Natural killer cell treated with Interleukin-12 subunit alpha and Interleukin-12 subunit beta and Interleukin-15 and Interleukin-18, amount 100 ng/mL, for 72 hours (primary cell): ENCODE data around the gene TLCD3B. TPM values are rescaled to one million over a fixed set of nuclear protein-coding genes. Genes with fewer than 3 reads are reported as not detected.
"Not testable (repeated sequence)": the region's sequence is repeated elsewhere in the genome, so short reads cannot be mapped to it uniquely, and the experiment has no call there.

Experiments
- ATAC-seq, 2 donors: fragments of 150-1000 bp; cut with Tn5 transposase in 1 of 2; sonication (Bioruptor Pico), chemical (Tn5 transposase) in 1 of 2; 2 replicates each; pipeline ENCODE4 v1.10.0; 2021
- DNase-seq: peaks from one replicate; pipeline ENCODE4 v3.0.0; 2022; ENCODE audit warnings: low spot score
- H3K27ac Mint-ChIP-seq, 2 donors: 1 replicate in 1 of 2; 2 replicates in 1 of 2; pipeline ENCODE4 v1.8.0; 2022; ENCODE audit warnings: mixed read lengths in 2 of 2, mild to moderate bottlenecking in 1 of 2, moderate library complexity in 1 of 2
- H3K27me3 Mint-ChIP-seq, 2 donors: 1 replicate in 1 of 2; 2 replicates in 1 of 2; pipeline ENCODE4 v1.8.0; 2022; ENCODE audit warnings: mixed read lengths in 2 of 2
- H3K36me3 Mint-ChIP-seq: one replicate; pipeline ENCODE4 v1.8.0; 2022; ENCODE audit warnings: mixed read lengths
- H3K4me1 Mint-ChIP-seq, 2 donors: 1 replicate in 1 of 2; 2 replicates in 1 of 2; pipeline ENCODE4 v1.8.0; 2022; ENCODE audit warnings: low read depth in 2 of 2, mixed read lengths in 2 of 2, mild to moderate bottlenecking in 1 of 2
- H3K4me3 Mint-ChIP-seq: one replicate; pipeline ENCODE4 v1.8.0; 2022; ENCODE audit warnings: mixed read lengths
- H3K9me3 Mint-ChIP-seq: 2 replicates; pipeline ENCODE4 v1.8.0; 2022; ENCODE audit warnings: mixed read lengths
- total RNA-seq, 2 donors: library from RNA; stranded (reverse); gene quantifications; one replicate each; pipeline ENCODE4 v1.2.3, GENCODE V29; 2022

The TLCD3B gene
- total RNA-seq, 2 donors from 2014 or later, result 1.4 to 5.3 TPM

DNA sequence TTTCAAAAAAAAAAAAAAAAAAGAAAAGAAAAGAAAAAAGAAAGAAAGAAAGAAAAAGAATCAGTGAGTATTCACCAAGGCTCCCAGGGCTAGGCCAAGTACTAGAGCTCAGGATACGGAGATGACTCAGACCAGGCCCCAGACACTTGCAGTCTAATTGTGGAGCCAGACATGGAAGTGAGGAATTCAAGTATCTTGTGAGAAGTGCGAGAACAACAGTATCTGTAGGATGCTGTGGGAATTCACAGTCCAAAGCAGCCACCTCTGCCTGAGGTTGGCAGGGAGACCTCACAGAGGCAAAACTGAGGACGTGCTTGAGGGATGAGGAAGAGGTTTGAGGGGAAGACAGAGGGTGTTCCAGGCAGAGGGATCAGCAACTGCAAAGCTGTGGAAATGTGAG is 20.4 kb upstream of the TLCD3B start:
- Mint-ChIP-seq H3K36me3 (no peaks in the 10 kb centered on the region), H3K27me3 (no peaks in the 10 kb centered on the region), H3K4me3 (peak overlapping the region; percentile 88), H3K27ac (peak overlapping the region; percentile 10 to 73), H3K4me1 (peaks cover 13 to 25% of the 10 kb centered on the region in 2 donors), H3K9me3 (no peaks in the 10 kb centered on the region)
- ATAC-seq (no peak), DNase-seq (no peak)

DNA sequence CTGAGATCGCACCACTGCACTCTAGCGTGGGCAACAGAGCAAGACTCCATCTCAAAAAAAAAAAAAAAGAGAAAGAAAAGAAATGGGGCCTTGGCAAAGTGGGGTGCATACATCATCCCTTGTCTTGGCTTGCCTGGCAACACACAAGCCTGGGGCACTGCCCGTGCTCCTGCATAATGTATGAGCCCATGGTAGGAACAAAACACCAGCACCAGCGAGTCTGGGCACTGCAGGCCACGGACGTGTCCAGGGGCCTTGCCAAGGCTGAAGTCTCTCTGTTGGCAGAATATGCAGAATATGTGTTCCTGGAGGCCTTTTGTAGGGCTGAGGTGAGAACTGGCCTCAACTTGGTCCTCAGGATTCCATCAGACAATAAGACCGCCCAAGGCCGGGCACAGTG is 18.8 kb upstream of the TLCD3B start:
- H3K27me3 Mint-ChIP-seq, result no peaks in the 10 kb centered on the region
- H3K27ac Mint-ChIP-seq, result peak overlapping the region in 1 of 2 donors; percentile 12
- no peaks in the 10 kb centered on the region for H3K36me3 Mint-ChIP-seq

DNA sequence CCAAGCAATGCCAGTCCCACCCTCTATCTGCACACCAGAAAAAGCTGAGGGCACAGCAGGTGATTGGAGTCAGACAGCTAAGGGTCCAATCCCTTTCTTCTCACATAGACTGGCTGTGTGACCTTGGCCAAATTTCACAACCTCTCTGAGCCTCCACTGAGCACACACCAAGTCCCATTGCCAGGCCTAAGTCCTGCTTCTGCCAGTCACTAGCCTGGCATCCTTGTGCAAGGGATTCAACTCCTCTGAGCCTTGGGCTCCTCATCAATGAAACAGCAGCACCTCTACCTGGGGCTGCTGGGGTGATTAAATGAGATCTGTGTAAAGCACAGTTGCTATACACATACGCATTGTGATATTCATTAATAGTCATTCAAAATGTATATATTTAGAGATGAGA is 15.5 kb upstream of the TLCD3B start:
- no peaks in the 10 kb centered on the region for H3K36me3 Mint-ChIP-seq
- no peak overlapping the region for H3K4me3 Mint-ChIP-seq
- peaks cover 11 to 15% of the 10 kb centered on the region in 2 donors for H3K4me1 Mint-ChIP-seq
- ATAC-seq (peak in 1 of 2 donors; percentile 43), DNase-seq (no peak)
- no peaks in the 10 kb centered on the region for H3K9me3 Mint-ChIP-seq
- no peak overlapping the region for H3K27ac Mint-ChIP-seq
- H3K27me3 Mint-ChIP-seq, result no peaks in the 10 kb centered on the region

More for the DNA sequence above, 18.8 kb upstream of the TLCD3B start:
- DNase-seq (no peak), ATAC-seq (no peak)
- Mint-ChIP-seq H3K4me1 (peaks cover 16 to 29% of the 10 kb centered on the region in 2 donors), H3K9me3 (no peaks in the 10 kb centered on the region), H3K4me3 (no peak overlapping the region)

DNA sequence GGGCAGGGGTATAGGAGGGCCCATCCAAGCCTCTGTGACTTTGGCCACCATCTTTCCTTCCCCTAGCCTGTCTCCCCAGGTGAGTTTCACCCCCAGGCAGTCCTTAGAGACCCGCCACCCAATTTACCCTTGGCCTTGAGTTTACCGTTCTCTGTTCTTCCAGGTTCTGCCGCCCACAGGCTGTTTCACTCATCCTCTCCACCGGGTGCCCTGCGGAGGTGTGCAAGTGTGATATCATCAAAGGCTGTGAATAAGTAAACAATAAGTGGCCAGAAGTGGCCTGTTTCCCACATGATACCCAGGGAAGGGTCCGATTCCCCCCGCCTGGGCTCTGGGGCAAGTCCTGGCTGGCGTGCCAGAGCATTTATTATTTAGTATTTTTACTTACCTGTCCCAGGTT is 15.1 kb upstream of the TLCD3B start:
- H3K27me3 Mint-ChIP-seq, result no peaks in the 10 kb centered on the region
- no peak overlapping the region for H3K27ac Mint-ChIP-seq
- ATAC-seq (peak in 1 of 2 donors; percentile 33), DNase-seq (no peak)
- H3K4me3 Mint-ChIP-seq, result no peak overlapping the region
- peaks cover 9 to 13% of the 10 kb centered on the region in 2 donors for H3K4me1 Mint-ChIP-seq
- H3K36me3 Mint-ChIP-seq, result no peaks in the 10 kb centered on the region
- H3K9me3 Mint-ChIP-seq, result no peaks in the 10 kb centered on the region

DNA sequence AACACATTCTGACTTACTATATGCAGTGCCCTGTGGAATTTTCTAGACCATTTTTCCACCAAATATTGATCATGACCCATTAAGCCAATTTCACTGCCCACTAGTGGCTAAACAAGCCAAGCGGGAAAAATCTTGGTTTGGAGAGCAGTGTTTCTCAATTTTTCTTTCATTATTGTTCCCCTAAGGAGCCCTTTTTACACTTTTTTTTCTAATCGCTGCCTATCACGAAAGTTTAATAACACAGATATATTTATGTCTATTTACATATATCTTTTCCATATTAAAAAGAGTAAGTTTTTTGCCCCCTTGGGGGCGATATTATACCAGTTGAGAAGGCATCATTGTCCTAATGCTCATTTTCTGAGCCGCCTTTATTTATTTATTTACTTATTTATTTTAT is 10.8 kb upstream of the TLCD3B start:
- no peak for ATAC-seq
- Mint-ChIP-seq H3K27me3 (no peaks in the 10 kb centered on the region), H3K27ac (no peak overlapping the region), H3K4me3 (no peak overlapping the region), H3K4me1 (peaks cover 6 to 7% of the 10 kb centered on the region in 2 donors), H3K9me3 (no peaks in the 10 kb centered on the region), H3K36me3 (no peaks in the 10 kb centered on the region)
- DNase-seq, result no peak

DNA sequence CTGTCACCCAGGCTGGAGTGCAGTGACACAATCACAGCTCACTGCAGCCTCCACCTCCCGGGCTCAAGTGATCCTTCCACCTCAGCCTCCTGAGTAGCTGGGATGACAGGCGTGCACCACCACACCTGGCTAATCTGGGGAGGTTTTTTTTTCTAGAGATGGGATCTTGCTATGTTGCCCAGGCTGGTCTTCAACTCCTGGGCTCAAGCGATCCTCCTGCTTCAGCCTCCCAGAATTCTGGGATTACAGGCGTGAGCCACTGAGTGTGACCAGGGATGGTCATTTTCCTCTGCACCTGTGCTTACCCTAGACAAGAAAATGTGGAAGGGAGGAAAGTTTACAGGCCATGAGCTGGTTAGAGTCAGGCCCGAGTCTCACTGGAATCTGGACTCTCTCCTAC is 9.6 kb upstream of the TLCD3B start:
- not testable (repeated sequence) for DNase-seq, H3K4me3 Mint-ChIP-seq, H3K9me3 Mint-ChIP-seq, H3K27ac Mint-ChIP-seq, H3K27me3 Mint-ChIP-seq, H3K36me3 Mint-ChIP-seq, H3K4me1 Mint-ChIP-seq, ATAC-seq

DNA sequence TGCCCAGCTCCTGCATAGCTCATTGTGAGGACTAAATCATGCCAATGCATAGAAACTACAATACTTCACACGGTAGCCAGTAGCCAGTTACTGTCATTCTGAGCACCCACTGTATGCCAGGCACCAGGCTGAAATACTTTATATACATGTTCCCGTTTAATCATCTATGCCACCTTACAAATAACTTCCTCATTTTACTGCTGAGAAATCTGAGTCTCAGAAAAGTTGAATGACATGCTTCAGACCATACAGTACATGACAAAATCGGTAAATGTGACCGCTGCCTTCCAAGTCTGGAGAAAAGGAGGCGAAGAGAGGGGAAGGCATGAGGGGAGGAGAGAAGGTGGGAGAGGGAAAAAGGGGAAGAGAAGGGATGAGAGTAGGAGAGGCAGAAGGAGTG is 9.2 kb upstream of the TLCD3B start:
- H3K27me3 Mint-ChIP-seq, result peaks cover 0 to 3% of the 10 kb centered on the region in 2 donors
- H3K27ac Mint-ChIP-seq, result no peak overlapping the region
- ATAC-seq (no peak), DNase-seq (no peak)
- no peak overlapping the region for H3K4me3 Mint-ChIP-seq
- H3K9me3 Mint-ChIP-seq, result no peaks in the 10 kb centered on the region
- no peaks in the 10 kb centered on the region for H3K36me3 Mint-ChIP-seq
- peaks cover 3 to 6% of the 10 kb centered on the region in 2 donors for H3K4me1 Mint-ChIP-seq

DNA sequence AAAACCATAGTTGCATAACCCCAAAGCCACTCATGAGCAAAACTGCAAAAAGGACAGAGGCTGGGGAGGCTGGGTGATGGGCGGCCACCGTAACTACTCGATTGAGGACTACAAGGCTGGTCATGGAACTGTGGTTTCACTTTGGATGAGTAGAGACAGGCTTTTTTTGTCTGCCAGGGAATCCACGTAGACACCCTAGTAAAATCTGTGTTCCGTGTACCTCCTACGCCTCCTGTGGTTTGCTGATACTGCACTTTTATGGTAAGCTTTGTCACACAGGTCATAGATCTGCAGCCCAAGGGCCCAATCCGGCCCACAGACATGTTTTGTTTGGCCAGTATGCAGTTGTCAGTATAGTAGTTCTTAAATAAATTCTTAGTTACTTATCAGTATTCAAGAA is 2.2 kb upstream of the TLCD3B start:
- H3K27ac Mint-ChIP-seq, result no peak overlapping the region
- no peaks in the 10 kb centered on the region for H3K36me3 Mint-ChIP-seq
- no peak for ATAC-seq
- no peak overlapping the region for H3K4me3 Mint-ChIP-seq
- no peaks in the 10 kb centered on the region for H3K9me3 Mint-ChIP-seq
- peak; percentile 13 for DNase-seq
- peaks cover 19 to 29% of the 10 kb centered on the region in 2 donors for H3K27me3 Mint-ChIP-seq
- peaks cover 4 to 9% of the 10 kb centered on the region in 2 donors for H3K4me1 Mint-ChIP-seq

DNA sequence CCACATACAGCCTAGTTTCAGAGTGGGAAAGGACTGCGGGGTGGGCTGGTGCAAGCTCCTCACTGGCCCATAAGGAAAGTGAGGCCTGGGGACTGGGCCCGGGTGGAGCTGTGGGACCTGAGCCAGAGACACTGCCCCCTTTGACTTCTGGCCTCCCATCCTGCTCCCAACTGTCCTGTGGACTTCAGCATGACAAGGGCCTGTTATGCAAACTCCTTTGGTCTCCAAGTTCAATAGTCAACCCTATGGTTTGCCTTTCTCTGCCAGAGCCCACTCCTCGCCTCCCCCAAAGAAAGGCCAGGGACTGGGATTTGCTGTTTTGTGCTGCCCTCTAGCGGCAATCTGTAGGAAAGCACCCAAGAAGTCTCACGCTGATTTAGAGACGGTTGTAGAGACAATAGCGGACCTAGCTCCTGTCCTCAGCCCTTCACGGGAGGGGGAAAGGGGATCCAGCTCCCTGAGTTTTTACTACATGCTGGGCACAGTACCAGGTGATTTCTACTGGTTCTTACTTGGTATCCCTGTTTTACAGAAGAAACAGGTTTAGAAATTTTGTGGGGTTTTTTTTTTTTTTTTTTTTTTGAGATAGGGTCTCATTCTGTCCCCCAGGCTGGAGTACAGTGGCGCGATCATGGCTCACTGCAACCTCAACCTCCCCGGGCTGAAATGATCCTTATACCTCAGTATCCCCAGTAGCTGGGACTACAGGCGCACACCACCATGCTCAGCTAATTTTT is 1.2 kb upstream of the TLCD3B start:
- Mint-ChIP-seq H3K27me3 (peaks cover 29 to 38% of the 10 kb centered on the region in 2 donors), H3K36me3 (no peaks in the 10 kb centered on the region), H3K9me3 (no peaks in the 10 kb centered on the region), H3K4me1 (peaks cover 4 to 12% of the 10 kb centered on the region in 2 donors), H3K4me3 (peak overlapping the region; percentile 43), H3K27ac (no peak overlapping the region)
- peak; percentile 42 to 56 for ATAC-seq
- DNase-seq, result peak; percentile 64

DNA sequence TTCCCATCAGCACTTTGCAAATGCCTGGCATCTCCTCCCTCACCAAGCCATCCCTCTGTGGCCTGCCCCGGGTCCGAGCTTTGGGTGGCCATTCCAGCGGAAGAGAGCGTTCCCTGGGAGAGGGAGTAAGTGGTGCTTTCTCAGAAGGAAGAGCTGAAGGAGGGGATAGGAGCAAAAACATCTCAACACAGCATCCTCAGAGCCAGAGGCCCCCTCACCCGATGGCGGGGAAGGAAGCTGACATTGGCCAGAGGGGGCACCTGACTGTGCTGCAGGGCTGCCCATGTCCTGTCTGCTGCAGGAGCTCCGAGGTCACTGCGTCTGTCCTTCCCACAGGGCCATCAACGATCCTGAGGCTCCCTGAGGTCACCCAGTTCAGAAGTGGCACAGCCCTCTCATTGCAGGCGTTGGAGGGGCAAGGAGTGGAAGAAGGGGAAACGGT is 427 bp upstream of the TLCD3B start:
- DNase-seq (peak; percentile 39), ATAC-seq (no peak)
- Mint-ChIP-seq H3K27me3 (peaks cover 37 to 45% of the 10 kb centered on the region in 2 donors), H3K36me3 (no peaks in the 10 kb centered on the region), H3K9me3 (no peaks in the 10 kb centered on the region), H3K27ac (no peak overlapping the region), H3K4me1 (peaks cover 4 to 12% of the 10 kb centered on the region in 2 donors), H3K4me3 (no peak overlapping the region)

DNA sequence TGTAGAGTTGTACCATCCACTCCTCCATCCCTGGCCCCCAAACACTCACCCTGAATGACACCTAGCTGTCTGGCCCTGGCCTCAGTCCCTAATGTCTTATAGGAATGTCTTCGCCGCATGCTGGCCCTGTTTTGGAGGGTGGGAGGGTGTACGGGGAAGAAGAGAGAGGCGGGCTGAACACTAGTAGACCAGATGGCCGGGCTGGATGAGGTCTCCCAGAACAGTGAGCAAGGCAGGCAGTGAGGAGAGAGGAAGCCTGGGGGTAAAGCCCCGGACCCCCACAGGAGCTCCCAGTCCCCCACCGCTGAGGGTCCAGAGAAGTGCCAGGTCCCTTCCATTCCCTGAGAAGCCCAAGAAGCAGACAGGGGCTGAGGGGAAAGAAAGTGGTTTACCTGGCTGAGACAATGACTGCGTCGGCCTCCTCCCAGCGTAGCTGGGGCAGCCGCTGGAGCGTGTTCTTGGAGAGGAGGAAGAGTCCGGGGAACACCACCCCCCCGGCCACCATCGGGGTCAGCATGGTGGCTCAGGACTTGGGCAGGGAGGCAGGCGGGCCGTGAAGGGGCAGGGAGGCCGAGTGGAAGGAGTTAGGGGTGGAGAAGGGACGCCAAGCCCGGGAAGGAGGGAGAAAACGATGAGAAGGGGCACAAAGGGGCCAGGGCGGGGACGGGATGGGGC is 923 bp downstream of the TLCD3B start:
- Mint-ChIP-seq H3K27ac (no peak overlapping the region), H3K4me1 (peaks cover 4 to 8% of the 10 kb centered on the region in 2 donors), H3K9me3 (no peaks in the 10 kb centered on the region), H3K27me3 (peaks cover 37 to 41% of the 10 kb centered on the region in 2 donors), H3K4me3 (peak overlapping the region; percentile 15), H3K36me3 (no peaks in the 10 kb centered on the region)
- no peak for ATAC-seq
- DNase-seq, result peak; percentile 55

DNA sequence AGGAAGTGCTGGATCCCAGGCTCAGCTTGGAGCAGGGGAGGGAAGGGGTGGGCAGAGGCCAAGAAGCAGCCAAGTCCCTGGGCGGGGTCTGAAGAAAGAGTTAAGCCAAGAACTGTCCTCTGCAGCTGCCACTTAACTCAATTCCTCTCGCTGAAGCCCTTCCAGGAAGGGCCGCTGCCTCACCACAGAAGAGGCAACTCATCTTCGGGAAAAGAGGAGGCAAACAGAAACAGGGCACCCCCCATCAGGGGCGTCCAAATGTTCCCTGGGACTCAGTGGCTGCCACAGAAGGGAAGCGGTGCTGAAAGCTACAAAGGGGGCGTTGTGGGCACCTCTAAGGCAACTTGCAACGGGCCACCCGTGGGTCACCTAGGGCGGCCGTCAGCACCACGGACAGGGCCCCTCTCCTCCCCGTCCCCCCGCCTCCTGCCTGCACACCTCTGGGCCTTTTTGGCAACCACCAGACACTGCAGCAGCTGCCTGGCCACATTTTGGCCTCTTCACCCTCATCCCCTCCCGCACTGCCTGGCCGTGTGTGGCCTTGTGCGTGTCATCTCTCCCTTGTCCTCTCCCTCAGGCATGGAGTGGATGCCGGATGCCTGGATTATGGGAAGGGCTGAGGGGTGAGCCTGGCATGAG is 2.5 kb downstream of the TLCD3B start:
- no peaks in the 10 kb centered on the region for H3K36me3 Mint-ChIP-seq
- DNase-seq (peak; percentile 46), ATAC-seq (no peak)
- peaks cover 37 to 39% of the 10 kb centered on the region in 2 donors for H3K27me3 Mint-ChIP-seq
- no peak overlapping the region for H3K4me3 Mint-ChIP-seq
- peaks cover 4 to 6% of the 10 kb centered on the region in 2 donors for H3K4me1 Mint-ChIP-seq
- H3K27ac Mint-ChIP-seq, result no peak overlapping the region
- H3K9me3 Mint-ChIP-seq, result no peaks in the 10 kb centered on the region

DNA sequence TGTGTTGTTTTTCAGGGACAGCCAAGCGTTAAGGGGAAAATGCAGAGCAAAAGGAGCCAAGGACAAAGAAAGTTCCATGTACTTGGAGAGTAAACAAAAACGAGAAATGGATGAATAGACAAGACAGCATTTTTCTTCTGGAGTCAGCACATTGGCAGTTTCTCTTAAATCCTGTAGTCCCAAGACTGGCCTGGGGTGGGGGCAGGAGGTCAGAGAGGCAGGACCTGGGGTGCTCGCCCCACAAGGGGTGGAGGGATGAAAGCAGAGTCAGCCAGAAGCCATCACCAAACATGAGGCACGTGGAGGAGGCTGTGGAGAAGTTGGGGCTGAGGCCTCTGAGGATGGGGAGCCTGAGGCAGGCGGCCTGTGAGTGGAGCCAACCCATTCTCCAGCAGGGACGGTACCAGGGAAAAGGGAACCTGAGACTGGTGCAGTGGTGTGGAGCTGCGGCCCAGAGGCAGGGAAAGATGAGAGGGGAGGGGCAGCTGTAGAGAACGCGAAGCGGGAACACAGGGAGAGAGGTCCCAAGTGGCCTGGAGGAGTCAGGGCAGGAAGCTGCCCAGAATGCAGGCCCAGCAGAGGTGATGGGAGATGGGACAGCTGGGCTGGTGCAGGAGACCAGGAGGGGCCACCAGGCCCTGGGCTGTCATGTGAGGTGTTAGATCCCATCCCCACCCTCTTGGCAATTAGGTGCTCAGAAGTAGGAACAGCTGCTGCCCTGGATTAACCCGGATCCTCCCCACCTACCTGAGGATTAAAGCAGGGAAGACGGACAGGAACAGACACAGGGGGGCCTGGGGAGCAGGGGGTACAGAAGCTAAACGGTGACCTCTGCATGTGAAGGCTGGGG is 3.3 kb downstream of the TLCD3B start:
- Mint-ChIP-seq H3K9me3 (no peaks in the 10 kb centered on the region), H3K27me3 (peaks cover 37 to 39% of the 10 kb centered on the region in 2 donors)

More for the DNA sequence above, 3.3 kb downstream of the TLCD3B start:
- H3K27ac Mint-ChIP-seq, result no peak overlapping the region
- DNase-seq (peak; percentile 49), ATAC-seq (no peak)
- H3K36me3 Mint-ChIP-seq, result no peaks in the 10 kb centered on the region
- no peak overlapping the region for H3K4me3 Mint-ChIP-seq
- peaks cover 4 to 6% of the 10 kb centered on the region in 2 donors for H3K4me1 Mint-ChIP-seq
